CD14-positive monocyte (primary cell): ENCODE data around the gene GABBR2. TPM values are rescaled to one million over a fixed set of nuclear protein-coding genes. Genes with fewer than 3 reads are reported as not detected.

Source experiments
- DNase-seq, 3 donors: peaks; one replicate each; pipeline ENCODE4 v3.0.0-alpha.2; 2011 to 2022
- H2AFZ ChIP-seq: 2 replicates; pipeline ENCODE4 v1.6.0; 2012; ENCODE audit warnings: mild to moderate bottlenecking, low read depth, low read length, inconsistent platforms; ENCODE audit not compliant: insufficient read depth, poor library complexity, severe bottlenecking
- H3K27ac ChIP-seq, 2 donors: 1 replicate in 1 of 2; 2 replicates in 1 of 2; pipeline ENCODE4 v1.5.1; 2012 to 2013; ENCODE audit warnings: low read length in 2 of 2, control low read depth in 1 of 2, inconsistent platforms in 1 of 2, low read depth in 1 of 2, mild to moderate bottlenecking in 1 of 2
- H3K27me3 ChIP-seq, 2 donors: one replicate each; pipeline versions ENCODE4 v1.6.0 to v1.6.1; 2011 to 2013; ENCODE audit warnings: low read length in 2 of 2; ENCODE audit not compliant: control insufficient read depth in 2 of 2, insufficient read depth in 2 of 2
- H3K36me3 ChIP-seq, 2 donors: replicated peaks in 1 of 2; 1 replicate in 1 of 2; 2 replicates in 1 of 2; pipeline versions ENCODE4 v1.5.1 to v1.6.1; 2012 to 2013; ENCODE audit warnings: low read length in 2 of 2, control low read depth in 1 of 2, inconsistent platforms in 1 of 2, mild to moderate bottlenecking in 1 of 2; ENCODE audit not compliant: insufficient read depth in 2 of 2, control insufficient read depth in 1 of 2
- H3K4me1 ChIP-seq, 2 donors: 1 replicate in 1 of 2; 2 replicates in 1 of 2; pipeline versions ENCODE4 v1.5.1 to v1.6.1; 2012 to 2013; ENCODE audit warnings: low read length in 2 of 2, control low read depth in 1 of 2, inconsistent platforms in 1 of 2, mild to moderate bottlenecking in 1 of 2, moderate library complexity in 1 of 2; ENCODE audit not compliant: insufficient read depth in 2 of 2, control insufficient read depth in 1 of 2
- H3K4me2 ChIP-seq: replicated peaks from 2 replicates; pipeline ENCODE3; 2012; ENCODE audit warnings: low read length, moderate library complexity, mild to moderate bottlenecking; ENCODE audit not compliant: poor library complexity, severe bottlenecking; ENCODE audit errors: extremely low read depth
- H3K4me3 ChIP-seq, 3 experiments: fragments of 200-600 bp in 1 of 3; sonication (generic) in 1 of 3; replicated peaks in 1 of 3; 1 replicate in 2 of 3; 2 replicates in 1 of 3; pipeline ENCODE4 v1.5.1; 2011 to 2013; ENCODE audit warnings: low read length in 3 of 3, mild to moderate bottlenecking in 3 of 3, control low read depth in 2 of 3, low read depth in 2 of 3, inconsistent platforms in 1 of 3, moderate library complexity in 1 of 3
- H3K79me2 ChIP-seq: 2 replicates; pipeline ENCODE4 v1.6.0; 2012; ENCODE audit warnings: mild to moderate bottlenecking, control low read depth, inconsistent platforms, low read length, moderate library complexity; ENCODE audit not compliant: insufficient read depth
- H3K9ac ChIP-seq: 2 replicates; pipeline ENCODE4 v1.6.0; 2017; ENCODE audit warnings: low read length, mild to moderate bottlenecking; ENCODE audit not compliant: insufficient read depth, poor library complexity, severe bottlenecking
- H3K9me3 ChIP-seq, 2 donors: replicated peaks in 1 of 2; 1 replicate in 1 of 2; 2 replicates in 1 of 2; pipeline versions ENCODE4 v1.5.1 to v1.6.1; 2012 to 2013; ENCODE audit warnings: low read length in 2 of 2, control low read depth in 1 of 2; ENCODE audit not compliant: control insufficient read depth in 1 of 2, insufficient read depth in 1 of 2
- H4K20me1 ChIP-seq: 2 replicates; pipeline ENCODE4 v1.6.0; 2012; ENCODE audit warnings: mild to moderate bottlenecking, low read length, control low read depth, moderate library complexity; ENCODE audit not compliant: insufficient read depth
- H3K27ac Mint-ChIP-seq, 7 donors: one replicate each; pipeline ENCODE4 v1.8.0; 2020; ENCODE audit warnings: mild to moderate bottlenecking in 7 of 7, mixed read lengths in 7 of 7, moderate library complexity in 6 of 7, inconsistent platforms in 2 of 7
- H3K27me3 Mint-ChIP-seq, 3 donors: one replicate each; pipeline ENCODE4 v1.8.0; 2021 to 2022; ENCODE audit warnings: low read depth in 3 of 3, mild to moderate bottlenecking in 3 of 3, mixed read lengths in 3 of 3, moderate library complexity in 3 of 3, inconsistent platforms in 1 of 3
- H3K36me3 Mint-ChIP-seq, 2 donors: one replicate each; pipeline ENCODE4 v1.8.0; 2020; ENCODE audit warnings: mixed read lengths in 2 of 2, inconsistent platforms in 1 of 2, mild to moderate bottlenecking in 1 of 2
- H3K4me1 Mint-ChIP-seq: one replicate; pipeline ENCODE4 v1.8.0; 2020; ENCODE audit warnings: mild to moderate bottlenecking, mixed read lengths
- H3K4me3 Mint-ChIP-seq, 2 donors: one replicate each; pipeline ENCODE4 v1.8.0; 2020; ENCODE audit warnings: mild to moderate bottlenecking in 2 of 2, mixed read lengths in 2 of 2, moderate library complexity in 1 of 2
- H3K9me3 Mint-ChIP-seq, 7 donors: one replicate each; pipeline ENCODE4 v1.8.0; 2020 to 2022; ENCODE audit warnings: mixed read lengths in 7 of 7, mild to moderate bottlenecking in 6 of 7, moderate library complexity in 6 of 7, inconsistent platforms in 2 of 7
- CTCF ChIP-seq: fragments of 200-600 bp; IDR thresholded peaks from one replicate; pipeline ENCODE4 v1.8.0; 2022; ENCODE audit warnings: antibody characterized with exemption, mild to moderate bottlenecking
- WGBS: methylation state at CpG from one replicate; pipeline ENCODE4 v1.1.5; 2013; ENCODE audit warnings: missing lambda C conversion rate; ENCODE audit not compliant: insufficient coverage; 5-methylcytosine and 5-hydroxymethylcytosine counted together
- intact Hi-C, 2 donors: fragments of 100-400 bp; cut with micrococcal nuclease; formaldehyde crosslinking; loops; one replicate each; pipeline versions ENCODE4 v1.15.0 to v1.15.1; 2023
- polyA plus RNA-seq, 3 donors: library from polyadenylated mRNA; depleted of rRNA in 1 of 3; unstranded in 2 of 3; stranded (reverse) in 1 of 3; fragments of 300-500 nt in 2 of 3; fragments of >200 nt in 1 of 3; fragmentation: Illumina TruSeq in 2 of 3; gene quantifications; 1 replicate in 2 of 3; 2 replicates in 1 of 3; pipeline ENCODE4 v1.2.3, GENCODE V29; 2012 to 2021

GABBR2 gene
- polyA plus RNA-seq, 3 donors, result not detected

GRCh38 chr9:98551511-98552286 lies 157.0 kb downstream of the GABBR2 start:
- no peak overlapping the region for H3K27ac Mint-ChIP-seq
- no peak for DNase-seq
- Histone ChIP-seq H3K36me3 (no peaks in the 10 kb centered on the region), H3K4me1 (no peaks in the 10 kb centered on the region), H3K79me2 (no peaks in the 10 kb centered on the region), H3K4me2 (no peak overlapping the region), H3K27me3 (no peaks in the 10 kb centered on the region), H2AFZ (no peak overlapping the region), H3K27ac (no peak overlapping the region), H3K9ac (no peak overlapping the region), H3K4me3 (no peak overlapping the region), H3K9me3 (no peaks in the 10 kb centered on the region), H4K20me1 (no peaks in the 10 kb centered on the region)
- TF ChIP-seq CTCF, result no peak
- peaks cover 0 to 3% (median 0%) of the 10 kb centered on the region in 7 donors for H3K9me3 Mint-ChIP-seq
- H3K4me3 Mint-ChIP-seq, result no peak overlapping the region
- WGBS, result 92% methylated on average over 6 of the region's 11 CpGs
- no peaks in the 10 kb centered on the region for H3K36me3 Mint-ChIP-seq
- H3K4me1 Mint-ChIP-seq, result no peaks in the 10 kb centered on the region
- peaks cover 2 to 8% (median 4%) of the 10 kb centered on the region in 3 donors for H3K27me3 Mint-ChIP-seq
- intact Hi-C loops, result no loop called here

GRCh38 chr9:98550206-98550820 lies 158.4 kb downstream of the GABBR2 start:
- Mint-ChIP-seq H3K4me1 (no peaks in the 10 kb centered on the region), H3K36me3 (no peaks in the 10 kb centered on the region), H3K9me3 (peaks cover 0 to 3% (median 0%) of the 10 kb centered on the region in 7 donors), H3K4me3 (no peak overlapping the region), H3K27ac (no peak overlapping the region), H3K27me3 (peaks cover 2 to 4% (median 3%) of the 10 kb centered on the region in 3 donors)
- WGBS, result 94% methylated on average over 3 of the region's 7 CpGs
- Histone ChIP-seq H3K36me3 (no peaks in the 10 kb centered on the region), H3K9ac (no peak overlapping the region), H3K4me3 (no peak overlapping the region), H3K79me2 (no peaks in the 10 kb centered on the region), H3K4me1 (no peaks in the 10 kb centered on the region), H3K27ac (no peak overlapping the region), H3K9me3 (no peaks in the 10 kb centered on the region), H3K27me3 (no peaks in the 10 kb centered on the region), H4K20me1 (no peaks in the 10 kb centered on the region), H3K4me2 (no peak overlapping the region), H2AFZ (no peak overlapping the region)
- TF ChIP-seq CTCF, result no peak
- intact Hi-C loops, result no loop called here
- DNase-seq, result no peak
